Stimulated activated naive CD8-positive, alpha-beta T cell treated with anti-CD3 and anti-CD28 coated beads, Interleukin-15, amount 100 ng/mL, for 72 hours (primary cell): ENCODE results near the gene PRKN.
A peak's percentile ranks its signal among the peaks of the same experiment; 100 is the strongest.

Experiments used
- ATAC-seq: fragments of 150-1000 bp; cut with Tn5 transposase; 2 replicates; pipeline ENCODE4 v1.10.0; 2021; ENCODE audit warnings: mild to moderate bottlenecking, moderate library complexity
- DNase-seq, 2 donors: peaks; one replicate each; pipeline ENCODE4 v3.0.0; 2021 to 2022
- H3K27ac Mint-ChIP-seq, 2 donors: one replicate each; pipeline ENCODE4 v1.8.0; 2022; ENCODE audit warnings: mild to moderate bottlenecking in 2 of 2, mixed read lengths in 2 of 2, moderate library complexity in 2 of 2
- H3K27me3 Mint-ChIP-seq: one replicate; pipeline ENCODE4 v1.8.0; 2022; ENCODE audit warnings: mixed read lengths
- H3K4me1 Mint-ChIP-seq: one replicate; pipeline ENCODE4 v1.8.0; 2022; ENCODE audit warnings: mild to moderate bottlenecking, mixed read lengths
- H3K4me3 Mint-ChIP-seq, 2 donors: one replicate each; pipeline ENCODE4 v1.8.0; 2022; ENCODE audit warnings: mild to moderate bottlenecking in 2 of 2, mixed read lengths in 2 of 2, moderate library complexity in 1 of 2
- H3K9me3 Mint-ChIP-seq, 2 donors: one replicate each; pipeline ENCODE4 v1.8.0; 2022; ENCODE audit warnings: mixed read lengths in 2 of 2

Gene PRKN

GRCh38 chr6:161493576-161494118 is 1233.9 kb downstream of the PRKN start:
- H3K9me3 Mint-ChIP-seq: peaks cover 5 to 15% of the 10 kb centered on the region in 2 donors

GRCh38 chr6:161489626-161490306 is 1237.8 kb downstream of the PRKN start:
- Mint-ChIP-seq H3K9me3 (peaks cover 5 to 7% of the 10 kb centered on the region in 2 donors), H3K4me1 (no peaks in the 10 kb centered on the region), H3K27me3 (no peaks in the 10 kb centered on the region), H3K4me3 (no peak overlapping the region), H3K27ac (no peak overlapping the region)
- ATAC-seq (no peak), DNase-seq (no peak)

More at GRCh38 chr6:161493576-161494118, 1233.9 kb downstream of the PRKN start:
- H3K27ac Mint-ChIP-seq: no peak overlapping the region
- H3K4me3 Mint-ChIP-seq: no peak overlapping the region
- no peaks in the 10 kb centered on the region for H3K4me1 Mint-ChIP-seq
- DNase-seq: no peak
- no peak for ATAC-seq
- no peaks in the 10 kb centered on the region for H3K27me3 Mint-ChIP-seq

DNA sequence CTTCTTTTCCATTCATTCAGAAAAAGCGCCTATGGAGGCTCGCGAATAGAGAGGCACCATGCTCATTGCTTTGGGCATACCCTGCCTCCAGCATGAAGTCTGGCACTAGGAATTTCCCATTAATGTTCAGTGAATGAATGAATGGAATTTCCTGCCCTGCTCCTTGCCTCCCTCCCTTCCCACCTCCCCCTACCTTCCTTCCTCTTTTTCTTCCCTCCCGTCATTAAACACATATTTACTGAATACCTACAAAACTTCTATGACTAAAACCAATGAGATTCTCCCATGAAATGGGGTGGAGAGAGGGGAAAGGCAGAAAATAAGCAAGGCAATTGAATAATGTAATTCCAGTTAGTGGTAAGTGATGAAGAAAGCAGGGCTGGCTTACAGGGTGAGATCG is 1239.9 kb downstream of the PRKN start:
- Mint-ChIP-seq H3K4me3 (no peak overlapping the region), H3K9me3 (peaks cover 5 to 7% of the 10 kb centered on the region in 2 donors), H3K27ac (no peak overlapping the region), H3K27me3 (no peaks in the 10 kb centered on the region), H3K4me1 (no peaks in the 10 kb centered on the region)
- DNase-seq: no peak
- no peak for ATAC-seq

- Mint-ChIP-seq H3K4me1 (no peaks in the 10 kb centered on the region), H3K27me3 (no peaks in the 10 kb centered on the region), H3K4me3 (no peak overlapping the region), H3K27ac (no peak overlapping the region), H3K9me3 (peaks cover 5 to 7% of the 10 kb centered on the region in 2 donors)
- ATAC-seq (no peak), DNase-seq (no peak)
Observed at GRCh38 chr6:161487217-161487531, 1240.4 kb downstream of the PRKN start.

DNA sequence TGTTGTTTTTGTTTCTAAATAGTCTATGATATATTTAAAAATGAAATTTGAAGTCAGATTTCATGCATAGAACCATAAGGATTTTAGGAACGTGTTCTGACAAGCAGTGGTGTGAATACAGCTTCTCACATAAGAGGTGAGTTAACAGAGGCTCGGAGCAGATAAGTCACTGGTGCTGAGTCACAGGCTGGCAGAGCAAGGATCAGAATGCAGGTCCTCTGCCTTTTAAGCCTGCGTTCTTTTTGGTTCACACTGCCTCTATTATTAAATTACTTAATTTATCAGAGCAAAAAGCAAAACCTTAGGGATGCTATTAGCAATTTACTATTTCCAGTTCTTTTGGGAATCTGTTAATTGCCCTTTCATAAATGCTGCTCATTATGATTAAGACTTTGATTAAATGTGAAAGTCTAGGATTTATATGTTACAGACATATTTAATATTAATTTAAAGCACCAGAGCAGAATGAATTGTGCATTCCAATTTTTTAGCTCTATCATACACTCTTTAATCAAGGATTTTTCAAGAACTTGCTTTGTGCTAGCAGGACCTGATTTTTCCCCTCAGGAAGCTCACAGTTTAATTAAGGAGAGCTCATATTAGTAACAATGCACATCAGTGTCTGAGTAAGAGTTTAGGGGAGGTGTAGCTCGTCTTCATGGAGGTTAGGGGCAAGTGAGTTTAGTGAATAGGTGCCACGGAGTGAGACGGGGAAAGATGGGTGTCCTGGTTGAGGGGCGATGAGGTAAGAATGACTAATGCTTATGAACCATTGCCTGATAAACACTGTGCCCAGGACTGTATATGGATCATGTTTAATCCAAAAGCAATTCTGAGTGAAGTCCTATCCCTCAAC is 1241.0 kb downstream of the PRKN start:
- DNase-seq (no peak), ATAC-seq (no peak)
- peaks cover 5 to 7% of the 10 kb centered on the region in 2 donors for H3K9me3 Mint-ChIP-seq
- H3K27me3 Mint-ChIP-seq: no peaks in the 10 kb centered on the region
- H3K4me1 Mint-ChIP-seq: no peaks in the 10 kb centered on the region
- H3K4me3 Mint-ChIP-seq: no peak overlapping the region
- no peak overlapping the region for H3K27ac Mint-ChIP-seq

- Mint-ChIP-seq H3K27ac (no peak overlapping the region), H3K4me3 (no peak overlapping the region), H3K27me3 (no peaks in the 10 kb centered on the region), H3K9me3 (no peaks in the 10 kb centered on the region), H3K4me1 (no peaks in the 10 kb centered on the region)
- DNase-seq (no peak), ATAC-seq (no peak)
Observed at GRCh38 chr6:161482517-161482858, 1245.1 kb downstream of the PRKN start.

DNA sequence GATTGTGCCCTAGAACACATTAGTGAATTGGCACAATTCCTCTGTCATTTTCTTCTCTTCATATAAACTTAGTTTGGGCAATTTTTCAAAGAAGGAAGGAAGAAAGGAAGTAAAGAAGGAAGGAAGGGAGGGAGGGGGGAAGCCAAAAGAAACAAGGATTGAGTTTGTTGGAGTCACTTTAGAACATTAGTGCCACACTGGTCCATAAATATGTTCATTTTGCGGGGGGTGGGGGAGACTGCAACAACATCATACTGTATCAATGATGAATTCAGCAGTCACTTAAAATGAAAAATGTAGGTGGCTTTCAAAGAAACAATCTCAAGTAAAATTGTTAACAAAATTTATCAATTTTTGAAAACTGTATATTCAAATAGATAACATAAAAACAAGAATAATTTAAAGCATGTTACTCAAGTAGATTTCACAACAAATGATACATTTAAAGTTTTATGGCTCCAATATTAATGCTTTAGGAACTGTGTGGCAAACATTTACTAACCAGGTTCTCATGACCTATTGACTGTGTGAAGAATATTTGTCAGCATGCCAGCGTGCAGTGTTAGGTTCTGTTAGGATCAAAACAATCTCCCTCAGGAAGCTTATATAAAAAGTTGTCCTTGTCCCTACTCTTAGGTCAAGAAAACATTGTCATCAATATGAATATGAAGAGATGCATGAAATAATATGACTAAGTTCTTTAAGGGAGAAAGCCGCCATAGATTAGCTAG is 1245.6 kb downstream of the PRKN start:
- Mint-ChIP-seq H3K27me3 (no peaks in the 10 kb centered on the region), H3K4me1 (no peaks in the 10 kb centered on the region), H3K4me3 (no peak overlapping the region), H3K9me3 (no peaks in the 10 kb centered on the region), H3K27ac (no peak overlapping the region)
- DNase-seq (no peak), ATAC-seq (no peak)

DNA sequence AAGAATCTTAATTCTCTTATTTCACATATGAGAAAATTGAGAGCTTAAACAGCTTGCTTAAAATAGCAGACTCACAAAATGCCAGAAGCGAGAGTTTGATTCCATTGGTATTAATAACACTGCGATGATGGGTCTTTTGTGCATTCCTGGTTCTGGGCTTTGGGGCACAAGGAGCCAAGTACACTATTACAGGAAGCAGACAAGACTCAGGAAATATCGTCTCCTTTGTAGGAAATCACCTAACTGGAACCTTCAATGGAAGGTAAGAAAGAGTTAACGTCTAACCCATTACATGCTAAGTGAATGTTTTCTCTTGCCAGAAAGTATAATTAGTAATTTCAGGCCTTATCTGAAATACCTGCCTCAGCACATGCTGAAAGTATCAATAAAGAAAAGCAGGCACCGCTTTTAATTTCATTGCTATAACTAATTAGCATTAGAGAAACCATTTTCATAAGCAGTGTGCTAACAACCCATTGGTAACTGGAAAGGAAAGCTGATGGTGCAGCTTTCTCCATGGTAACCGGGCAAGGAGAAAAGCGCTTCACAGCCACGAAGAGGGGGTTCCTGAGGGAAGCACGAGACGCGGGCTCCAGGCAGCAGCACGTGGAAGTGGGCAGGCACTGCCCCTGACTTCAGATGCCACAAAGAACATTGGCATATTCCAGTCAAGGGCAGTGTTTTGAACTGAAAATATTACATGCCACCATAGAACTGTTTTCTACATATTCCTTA is 1247.0 kb downstream of the PRKN start:
- H3K9me3 Mint-ChIP-seq: no peaks in the 10 kb centered on the region
- DNase-seq: no peak
- no peaks in the 10 kb centered on the region for H3K27me3 Mint-ChIP-seq
- H3K27ac Mint-ChIP-seq: no peak overlapping the region
- H3K4me1 Mint-ChIP-seq: no peaks in the 10 kb centered on the region
- no peak overlapping the region for H3K4me3 Mint-ChIP-seq
- no peak for ATAC-seq

DNA sequence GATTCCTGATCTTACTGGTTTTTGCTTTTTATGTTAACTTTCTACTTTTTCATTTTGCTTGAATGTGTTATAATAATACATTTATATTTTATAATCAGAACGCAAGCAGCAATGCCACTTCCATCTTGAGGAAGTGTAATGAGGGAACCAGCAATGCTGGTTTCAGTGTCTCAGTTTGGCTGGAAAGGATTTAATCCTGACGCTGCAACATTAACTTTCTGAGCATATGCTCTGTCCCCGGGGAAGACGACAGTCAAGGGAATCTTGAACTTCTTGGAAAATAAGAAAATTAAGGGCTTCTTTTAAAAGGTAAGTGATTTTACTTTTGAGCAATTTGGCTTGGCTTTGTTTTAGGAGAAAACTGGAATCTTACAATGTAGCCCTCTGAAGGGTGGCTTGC is 1248.2 kb downstream of the PRKN start:
- Mint-ChIP-seq H3K27ac (no peak overlapping the region), H3K4me3 (no peak overlapping the region), H3K27me3 (no peaks in the 10 kb centered on the region), H3K4me1 (no peaks in the 10 kb centered on the region), H3K9me3 (no peaks in the 10 kb centered on the region)
- ATAC-seq (no peak), DNase-seq (no peak)

GRCh38 chr6:161477876-161478425 is 1249.6 kb downstream of the PRKN start:
- Mint-ChIP-seq H3K9me3 (no peaks in the 10 kb centered on the region), H3K4me1 (no peaks in the 10 kb centered on the region), H3K27me3 (no peaks in the 10 kb centered on the region), H3K4me3 (no peak overlapping the region), H3K27ac (no peak overlapping the region)
- ATAC-seq (no peak), DNase-seq (no peak)

GRCh38 chr6:161476711-161477110 is 1250.9 kb downstream of the PRKN start:
- DNase-seq: no peak
- H3K27me3 Mint-ChIP-seq: no peaks in the 10 kb centered on the region
- H3K4me1 Mint-ChIP-seq: no peaks in the 10 kb centered on the region
- no peak for ATAC-seq
- H3K4me3 Mint-ChIP-seq: no peak overlapping the region
- no peaks in the 10 kb centered on the region for H3K9me3 Mint-ChIP-seq
- no peak overlapping the region for H3K27ac Mint-ChIP-seq

DNA sequence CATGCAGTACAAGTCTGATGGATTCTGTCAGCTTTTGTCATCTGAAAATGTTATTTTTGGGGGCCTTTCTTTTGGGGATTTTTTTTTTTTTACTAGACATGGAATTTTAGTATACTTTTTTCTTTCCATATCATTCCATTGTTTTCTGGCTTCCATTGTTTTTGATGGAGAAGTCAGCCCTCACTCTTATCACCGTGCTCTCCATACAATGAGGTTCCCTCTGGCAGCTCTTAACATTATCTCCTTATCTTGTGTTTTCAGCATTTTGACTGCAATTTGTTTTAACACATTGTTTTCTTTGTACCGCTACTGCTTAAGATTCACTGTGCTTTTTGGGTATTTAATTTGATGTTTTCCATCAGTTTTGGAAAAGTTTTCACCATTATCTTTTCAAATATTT is 1262.2 kb downstream of the PRKN start:
- DNase-seq (no peak), ATAC-seq (no peak)
- Mint-ChIP-seq H3K9me3 (peaks cover 12 to 14% of the 10 kb centered on the region in 2 donors), H3K4me3 (no peak overlapping the region), H3K4me1 (no peaks in the 10 kb centered on the region), H3K27ac (no peak overlapping the region), H3K27me3 (no peaks in the 10 kb centered on the region)

DNA sequence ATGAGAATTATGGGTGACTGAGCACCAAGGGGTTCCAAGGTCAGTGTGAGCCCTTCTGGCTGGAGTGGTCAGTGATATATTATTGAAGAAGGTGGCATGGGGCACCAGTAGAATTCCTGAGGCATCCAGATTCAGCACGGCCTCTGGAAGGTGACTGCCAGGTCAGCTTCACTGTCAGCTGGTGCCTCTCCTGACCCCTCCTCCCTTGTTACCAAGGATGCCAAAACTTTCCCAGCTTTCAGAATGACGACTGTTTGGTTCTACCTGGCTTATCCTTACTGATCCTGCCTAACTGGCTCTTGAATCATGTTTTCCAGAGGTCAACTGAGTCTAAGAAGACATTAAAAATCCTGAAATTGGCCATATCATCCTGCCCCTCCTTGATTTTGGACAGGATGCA is 1264.5 kb downstream of the PRKN start:
- H3K27me3 Mint-ChIP-seq: no peaks in the 10 kb centered on the region
- H3K4me1 Mint-ChIP-seq: peaks cover 9% of the 10 kb centered on the region
- H3K9me3 Mint-ChIP-seq: peaks cover 0 to 4% of the 10 kb centered on the region in 2 donors
- H3K4me3 Mint-ChIP-seq: no peak overlapping the region
- DNase-seq (no peak), ATAC-seq (no peak)
- H3K27ac Mint-ChIP-seq: no peak overlapping the region

DNA sequence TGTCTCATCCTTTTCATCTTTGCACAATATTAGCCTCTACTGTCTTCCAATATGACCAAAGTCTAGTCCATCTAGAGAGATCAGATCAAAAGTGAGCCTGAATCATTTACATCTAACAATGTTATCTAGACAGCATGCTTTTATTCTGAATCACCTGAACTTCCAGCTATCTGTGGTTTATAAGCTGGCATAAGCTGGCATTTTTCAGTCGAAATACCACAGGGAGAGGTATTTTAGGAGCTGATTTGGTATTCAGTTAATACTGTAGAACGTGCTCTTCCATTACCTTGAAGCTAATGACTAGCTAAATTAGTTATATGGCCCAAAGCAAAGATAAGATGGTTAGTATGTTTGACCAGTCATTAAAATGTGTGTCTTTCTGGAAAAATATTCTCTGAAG is 1265.4 kb downstream of the PRKN start:
- Mint-ChIP-seq H3K4me1 (peaks cover 9% of the 10 kb centered on the region), H3K27me3 (no peaks in the 10 kb centered on the region), H3K4me3 (no peak overlapping the region), H3K9me3 (peaks cover 0 to 4% of the 10 kb centered on the region in 2 donors), H3K27ac (no peak overlapping the region)
- DNase-seq (no peak), ATAC-seq (no peak)

GRCh38 chr6:161459008-161459615 is 1268.5 kb downstream of the PRKN start:
- Mint-ChIP-seq H3K4me1 (peaks cover 9% of the 10 kb centered on the region), H3K27ac (no peak overlapping the region)

More at GRCh38 chr6:161459008-161459615, 1268.5 kb downstream of the PRKN start:
- DNase-seq (peak in 1 of 2 donors; percentile 12), ATAC-seq (peak; percentile 71)
- Mint-ChIP-seq H3K27me3 (no peaks in the 10 kb centered on the region), H3K9me3 (no peaks in the 10 kb centered on the region), H3K4me3 (no peak overlapping the region)
